CD8-positive, alpha-beta memory T cell (primary cell): ENCODE measurements around the gene MINDY1. TPM values are rescaled to one million over a fixed set of nuclear protein-coding genes. Genes with fewer than 3 reads are reported as not detected.

Experiments used
- CTCF ChIA-PET: fragments of 350-600 bp; sonication (Branson Sonifier 250); formaldehyde crosslinking; loops from one replicate; lab custom pipeline; 2021; ENCODE audit warnings: antibody characterized with exemption; lab: Charles Lee
- POLR2A ChIA-PET: fragments of 350-600 bp; sonication (Branson Sonifier 250); formaldehyde crosslinking; loops from one replicate; lab custom pipeline; 2021; ENCODE audit warnings: antibody characterized with exemption; lab: Charles Lee
- DNase-seq, 5 donors: peaks; one replicate each; pipeline versions ENCODE4 v3.0.0 to v3.0.0-alpha.2; 2020 to 2022; ENCODE audit warnings: mixed read lengths in 1 of 5
- H3K27ac ChIP-seq: one replicate; pipeline ENCODE4 v1.7.0; 2013; ENCODE audit warnings: low read depth, mild to moderate bottlenecking, low read length, moderate library complexity
- H3K27me3 ChIP-seq: 2 replicates; pipeline ENCODE4 v1.7.0; 2013; ENCODE audit warnings: low read length, mild to moderate bottlenecking; ENCODE audit not compliant: insufficient read depth, poor library complexity, severe bottlenecking
- H3K36me3 ChIP-seq: 2 replicates; pipeline ENCODE4 v1.7.0; 2013; ENCODE audit warnings: mild to moderate bottlenecking, low read length, moderate library complexity; ENCODE audit not compliant: insufficient read depth
- H3K4me1 ChIP-seq: 2 replicates; pipeline ENCODE4 v1.7.0; 2013; ENCODE audit warnings: mild to moderate bottlenecking, low read length, moderate library complexity; ENCODE audit not compliant: insufficient read depth
- H3K4me3 ChIP-seq: 2 replicates; pipeline ENCODE4 v1.7.0; 2013; ENCODE audit warnings: mild to moderate bottlenecking, low read length
- H3K9me3 ChIP-seq: 2 replicates; pipeline ENCODE4 v1.7.0; 2013; ENCODE audit warnings: mild to moderate bottlenecking, low read length
- H3K27ac Mint-ChIP-seq, 8 donors: one replicate each; pipeline ENCODE4 v1.8.0; 2020 to 2021; ENCODE audit warnings: mixed read lengths in 8 of 8, mild to moderate bottlenecking in 6 of 8, inconsistent platforms in 3 of 8, moderate library complexity in 3 of 8
- H3K27me3 Mint-ChIP-seq, 2 donors: one replicate each; pipeline ENCODE4 v1.8.0; 2020 to 2021; ENCODE audit warnings: mixed read lengths in 2 of 2, mild to moderate bottlenecking in 1 of 2, moderate library complexity in 1 of 2
- H3K36me3 Mint-ChIP-seq, 3 donors: one replicate each; pipeline ENCODE4 v1.8.0; 2020 to 2021; ENCODE audit warnings: mixed read lengths in 3 of 3, inconsistent platforms in 1 of 3, mild to moderate bottlenecking in 1 of 3
- H3K4me1 Mint-ChIP-seq, 3 donors: one replicate each; pipeline ENCODE4 v1.8.0; 2020 to 2021; ENCODE audit warnings: mixed read lengths in 3 of 3, inconsistent platforms in 1 of 3, mild to moderate bottlenecking in 1 of 3
- H3K4me3 Mint-ChIP-seq, 7 donors: one replicate each; pipeline ENCODE4 v1.8.0; 2020 to 2021; ENCODE audit warnings: mixed read lengths in 7 of 7, mild to moderate bottlenecking in 6 of 7, moderate library complexity in 4 of 7, inconsistent platforms in 2 of 7
- H3K9me3 Mint-ChIP-seq, 5 donors: one replicate each; pipeline ENCODE4 v1.8.0; 2020 to 2022; ENCODE audit warnings: mixed read lengths in 5 of 5, mild to moderate bottlenecking in 3 of 5, moderate library complexity in 2 of 5, inconsistent platforms in 1 of 5
- polyA plus RNA-seq: library from polyadenylated mRNA; unstranded; fragments of 300-500 nt; fragmentation: Illumina TruSeq; gene quantifications from one replicate; pipeline ENCODE4 v1.2.3, GENCODE V29; 2021
- total RNA-seq, 2 experiments: library from RNA; stranded (reverse); gene quantifications; one replicate each; pipeline ENCODE4 v1.2.3, GENCODE V29; 2021

The MINDY1 gene
- total and polyA plus RNA-seq, 3 experiments from 2014 or later, result 1.8 to 6.3 (median 5.7) TPM

DNA sequence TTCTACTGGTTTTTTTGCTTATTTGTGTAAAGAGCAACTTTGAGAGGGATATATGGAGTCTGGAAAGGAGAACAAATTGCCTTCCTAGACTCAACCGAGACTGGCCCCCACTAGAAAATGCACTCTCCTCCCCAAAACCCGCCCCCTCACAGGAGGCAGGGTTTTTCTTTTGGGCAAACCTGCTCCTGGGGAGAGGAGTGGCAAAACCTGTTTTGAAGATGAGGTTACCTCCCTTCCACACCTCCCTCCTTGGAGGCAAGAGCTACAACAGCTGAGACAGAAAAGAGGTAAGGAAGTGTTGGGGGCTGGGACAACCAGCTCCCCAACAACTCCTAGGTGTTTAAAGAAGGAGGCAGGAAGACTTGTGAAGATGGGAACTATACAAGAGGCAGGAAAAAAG lies 29.7 kb upstream of the MINDY1 start, which contains the start of gene BNIPL:
BNIPL (plus strand) TSS at position 231 of the 400 bp plus-strand sequence; CDS start at position 371, 140 bp downstream.
- H3K27me3 ChIP-seq, result no peaks in the 10 kb centered on the region
- Mint-ChIP-seq H3K36me3 (peaks cover 0 to 26% (median 13%) of the 10 kb centered on the region in 3 donors), H3K9me3 (no peaks in the 10 kb centered on the region), H3K4me1 (peaks cover 0 to 6% (median 4%) of the 10 kb centered on the region in 3 donors), H3K4me3 (no peak within 1 kb of the TSS), H3K27me3 (no peaks in the 10 kb centered on the region), H3K27ac (peak within 1 kb of the TSS in 6 of 8 donors; percentile 59 to 90 (median 76))
- no peaks in the 10 kb centered on the region for H3K9me3 ChIP-seq
- peaks cover 12% of the 10 kb centered on the region for H3K36me3 ChIP-seq
- no peak within 1 kb of the TSS for H3K4me3 ChIP-seq
- POLR2A ChIA-PET, result interaction anchor here (0.7 kb wide), 1 partner anchor 33 kb away, joined by 6 read pairs; no protein-coding TSS in a partner anchor
- no peak for DNase-seq
- H3K27ac ChIP-seq, result no peak within 1 kb of the TSS
- no peaks in the 10 kb centered on the region for H3K4me1 ChIP-seq
- CTCF ChIA-PET, result interaction anchor here (1.2 to 2.0 kb wide), 2 partner anchors 11 to 23 kb away, joined by 4 to 6 read pairs; partner anchors contain the start of genes CDC42SE1 and MLLT11

DNA sequence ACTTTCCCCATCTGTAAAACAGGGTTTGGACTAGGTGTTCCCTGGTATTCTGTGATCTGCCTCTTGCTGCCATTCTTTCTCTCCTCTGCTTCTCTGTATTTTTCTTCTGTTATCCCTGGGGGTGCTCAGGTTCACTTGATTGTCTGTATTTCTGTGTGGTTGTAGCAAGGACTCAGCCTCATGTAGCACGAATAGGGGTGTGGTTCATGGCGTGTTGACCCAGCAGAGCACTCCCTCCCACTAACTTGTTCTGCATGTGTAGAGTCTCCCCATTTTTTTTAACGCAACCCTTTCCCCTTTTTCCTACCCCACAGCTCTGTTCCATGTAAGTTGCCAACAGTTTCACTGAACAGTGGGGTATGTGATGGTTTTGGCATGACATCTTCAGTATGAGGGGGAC lies 28.5 kb upstream of the MINDY1 start:
- H3K4me1 ChIP-seq, result no peaks in the 10 kb centered on the region
- Mint-ChIP-seq H3K4me3 (no peak overlapping the region), H3K4me1 (peaks cover 0 to 6% (median 4%) of the 10 kb centered on the region in 3 donors), H3K9me3 (no peaks in the 10 kb centered on the region), H3K27me3 (no peaks in the 10 kb centered on the region), H3K27ac (peak overlapping the region in 5 of 8 donors; percentile 2 to 80 (median 59)), H3K36me3 (peaks cover 0 to 37% (median 16%) of the 10 kb centered on the region in 3 donors)
- H3K4me3 ChIP-seq, result no peak overlapping the region
- no peaks in the 10 kb centered on the region for H3K9me3 ChIP-seq
- ChIA-PET POLR2A (no interaction called here), CTCF (no interaction called here)
- peaks cover 16% of the 10 kb centered on the region for H3K36me3 ChIP-seq
- no peak overlapping the region for H3K27ac ChIP-seq
- DNase-seq, result no peak
- H3K27me3 ChIP-seq, result no peaks in the 10 kb centered on the region

DNA sequence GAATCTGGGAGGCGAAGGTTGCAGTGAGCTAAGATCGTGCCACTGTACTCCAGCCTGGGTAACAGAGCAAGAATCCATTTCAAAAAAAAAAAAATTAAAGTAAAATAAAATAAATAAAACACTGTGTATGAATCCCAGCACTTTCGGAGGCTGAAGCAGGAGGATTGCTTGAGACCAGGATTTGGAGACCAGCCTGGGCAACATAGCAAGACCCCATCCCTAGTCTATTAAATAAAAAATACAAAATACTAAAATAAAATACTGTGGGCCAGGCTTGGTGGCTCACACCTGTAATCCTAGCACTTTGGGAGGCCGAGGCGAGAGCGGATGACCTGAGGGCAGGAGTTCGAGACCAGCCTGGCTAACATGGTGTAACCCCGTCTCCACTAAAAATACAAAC lies 25.5 kb upstream of the MINDY1 start:
- Histone ChIP-seq H3K27ac (no peak overlapping the region), H3K4me1 (no peaks in the 10 kb centered on the region), H3K9me3 (no peaks in the 10 kb centered on the region), H3K4me3 (no peak overlapping the region), H3K27me3 (no peaks in the 10 kb centered on the region), H3K36me3 (peaks cover 26% of the 10 kb centered on the region)
- Mint-ChIP-seq H3K4me3 (no peak overlapping the region), H3K36me3 (peaks cover 5 to 60% (median 26%) of the 10 kb centered on the region in 3 donors), H3K27me3 (no peaks in the 10 kb centered on the region), H3K27ac (no peak overlapping the region), H3K9me3 (no peaks in the 10 kb centered on the region), H3K4me1 (peaks cover 0 to 6% (median 2%) of the 10 kb centered on the region in 3 donors)
- POLR2A ChIA-PET, result interaction anchor here (0.7 kb wide), 1 partner anchor 77 kb away, joined by 4 read pairs; no protein-coding TSS in a partner anchor
- DNase-seq, result no peak
- CTCF ChIA-PET, result interaction anchor here (1.0 to 1.6 kb wide), 2 partner anchors 16 to 68 kb away, joined by 3 to 7 read pairs; partner anchors contain the start of gene C1orf56

DNA sequence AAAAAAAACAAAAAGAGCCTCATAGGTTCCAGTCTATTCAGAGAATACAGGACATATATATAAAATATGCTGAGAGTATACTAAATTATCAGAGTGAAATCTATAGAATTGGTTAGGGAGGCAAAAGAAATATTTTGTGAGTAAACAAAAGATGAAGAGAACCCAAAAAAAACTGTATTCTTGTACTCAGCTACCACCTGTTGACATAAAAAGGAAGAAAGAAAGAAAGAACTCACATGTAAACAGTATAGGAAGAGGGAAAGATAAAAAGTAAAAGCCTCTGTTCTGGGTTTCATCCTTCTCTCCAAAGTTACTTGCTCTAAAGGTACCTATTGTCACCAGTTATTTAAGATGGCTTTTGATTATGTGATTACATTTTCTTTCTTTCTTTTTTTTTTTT lies 19.8 kb upstream of the MINDY1 start:
- peak overlapping the region in 2 of 8 donors; percentile 63 to 78 for H3K27ac Mint-ChIP-seq

DNA sequence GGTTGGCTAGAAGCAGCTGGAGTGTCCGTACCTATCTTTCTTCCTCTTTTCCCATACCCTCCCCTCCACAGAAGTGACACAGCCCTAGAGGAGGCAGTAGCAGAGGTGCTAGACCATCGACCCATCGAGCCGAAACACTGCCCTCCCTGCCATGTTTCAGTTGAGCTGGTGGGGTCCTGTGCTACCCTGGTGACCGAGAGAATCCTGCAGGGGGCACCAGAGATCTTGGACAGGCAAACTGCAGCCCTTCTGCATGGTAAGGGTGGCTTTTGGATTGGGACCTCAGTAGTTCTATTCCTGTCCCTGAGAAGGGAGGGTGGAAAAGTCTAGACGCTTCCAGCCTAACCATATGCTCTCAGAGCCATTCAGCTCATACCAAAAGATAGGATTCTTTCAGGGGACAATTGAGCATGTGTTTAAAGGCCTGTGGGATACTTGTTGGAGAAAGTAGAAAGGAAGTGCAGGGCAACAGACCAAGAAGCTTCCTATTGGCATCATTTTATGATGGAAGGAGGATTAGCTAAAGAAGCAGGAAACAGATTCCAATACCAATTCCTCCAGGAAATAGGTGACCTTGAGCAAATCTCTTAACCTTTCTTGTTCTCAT lies 17.9 kb upstream of the MINDY1 start:
- no peak overlapping the region for H3K27ac ChIP-seq
- H3K4me3 ChIP-seq, result no peak overlapping the region
- ChIA-PET POLR2A (interaction anchor here (0.7 to 1.6 kb wide), 3 partner anchors 35 to 302 kb away, joined by 3 to 6 read pairs (median 3); partner anchors contain the start of genes CDC42SE1 and MLLT11), CTCF (interaction anchor here (1.0 to 3.6 kb wide), 27 partner anchors 9 to 227 kb away, joined by 3 to 60 read pairs (median 7); partner anchors contain the start of genes BNIPL, C1orf56, CDC42SE1 and GABPB2)
- H3K36me3 ChIP-seq, result peaks cover 12% of the 10 kb centered on the region
- Mint-ChIP-seq H3K4me1 (peaks cover 6 to 7% (median 7%) of the 10 kb centered on the region in 3 donors), H3K9me3 (no peaks in the 10 kb centered on the region), H3K36me3 (peaks cover 5 to 58% (median 25%) of the 10 kb centered on the region in 3 donors), H3K4me3 (peak overlapping the region in 3 of 7 donors; percentile 28 to 72 (median 43)), H3K27ac (peak overlapping the region; percentile 11 to 90 (median 73)), H3K27me3 (no peaks in the 10 kb centered on the region)
- H3K9me3 ChIP-seq, result no peaks in the 10 kb centered on the region
- peaks cover 7% of the 10 kb centered on the region for H3K4me1 ChIP-seq
- DNase-seq, result peak; percentile 77 to 90 (median 83)
- no peaks in the 10 kb centered on the region for H3K27me3 ChIP-seq

More for the DNA sequence above, 19.8 kb upstream of the MINDY1 start:
- H3K4me3 Mint-ChIP-seq, result no peak overlapping the region
- Histone ChIP-seq H3K27ac (no peak overlapping the region), H3K9me3 (no peaks in the 10 kb centered on the region), H3K36me3 (peaks cover 16% of the 10 kb centered on the region), H3K4me1 (peaks cover 7% of the 10 kb centered on the region), H3K27me3 (no peaks in the 10 kb centered on the region), H3K4me3 (no peak overlapping the region)
- H3K36me3 Mint-ChIP-seq, result peaks cover 5 to 70% (median 31%) of the 10 kb centered on the region in 3 donors
- ChIA-PET POLR2A (interaction anchor here (0.7 kb wide), 1 partner anchor 49 kb away, joined by 3 read pairs; no protein-coding TSS in a partner anchor), CTCF (interaction anchor here (3.0 to 3.6 kb wide), 4 partner anchors 21 to 130 kb away, joined by 33 to 60 read pairs (median 50); partner anchors contain the start of genes C1orf56, CDC42SE1, MLLT11 and TNFAIP8L2)
- no peak for DNase-seq
- H3K4me1 Mint-ChIP-seq, result peaks cover 6 to 7% (median 7%) of the 10 kb centered on the region in 3 donors
- H3K9me3 Mint-ChIP-seq, result no peaks in the 10 kb centered on the region
- no peaks in the 10 kb centered on the region for H3K27me3 Mint-ChIP-seq

DNA sequence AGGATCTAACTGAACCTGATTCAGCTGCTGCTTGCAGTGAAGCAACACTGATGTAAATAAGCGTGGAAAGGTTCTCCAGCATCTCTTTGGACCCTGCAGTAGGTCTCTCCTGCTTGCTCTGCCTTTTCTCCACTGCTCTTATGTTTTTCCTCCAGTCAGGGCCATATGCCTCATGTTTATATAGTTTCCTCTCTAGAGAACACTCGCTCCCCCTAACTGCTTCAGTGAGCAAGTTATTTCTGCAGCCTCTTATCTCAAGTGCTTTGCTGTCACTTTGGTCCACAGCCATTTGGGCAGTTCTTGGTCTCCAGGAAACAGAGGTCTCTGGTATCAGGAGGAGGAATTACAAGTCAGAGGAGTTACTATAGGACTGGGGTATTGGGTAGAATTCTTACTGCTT lies 6.8 kb upstream of the MINDY1 start:
- H3K4me3 Mint-ChIP-seq, result peak overlapping the region in 1 of 7 donors; percentile 45
- H3K36me3 Mint-ChIP-seq, result peaks cover 0 to 47% (median 6%) of the 10 kb centered on the region in 3 donors
- H3K27me3 ChIP-seq, result no peaks in the 10 kb centered on the region
- H3K9me3 ChIP-seq, result no peaks in the 10 kb centered on the region
- H3K27ac Mint-ChIP-seq, result peak overlapping the region in 3 of 8 donors; percentile 35 to 51 (median 41)
- POLR2A ChIA-PET, result no interaction called here
- no peak overlapping the region for H3K4me3 ChIP-seq
- peaks cover 32 to 47% (median 46%) of the 10 kb centered on the region in 3 donors for H3K4me1 Mint-ChIP-seq
- H3K36me3 ChIP-seq, result peaks cover 8% of the 10 kb centered on the region
- peaks cover 27% of the 10 kb centered on the region for H3K4me1 ChIP-seq
- no peak overlapping the region for H3K27ac ChIP-seq
- no peaks in the 10 kb centered on the region for H3K27me3 Mint-ChIP-seq
- CTCF ChIA-PET, result no interaction called here
- no peaks in the 10 kb centered on the region for H3K9me3 Mint-ChIP-seq
- no peak for DNase-seq

DNA sequence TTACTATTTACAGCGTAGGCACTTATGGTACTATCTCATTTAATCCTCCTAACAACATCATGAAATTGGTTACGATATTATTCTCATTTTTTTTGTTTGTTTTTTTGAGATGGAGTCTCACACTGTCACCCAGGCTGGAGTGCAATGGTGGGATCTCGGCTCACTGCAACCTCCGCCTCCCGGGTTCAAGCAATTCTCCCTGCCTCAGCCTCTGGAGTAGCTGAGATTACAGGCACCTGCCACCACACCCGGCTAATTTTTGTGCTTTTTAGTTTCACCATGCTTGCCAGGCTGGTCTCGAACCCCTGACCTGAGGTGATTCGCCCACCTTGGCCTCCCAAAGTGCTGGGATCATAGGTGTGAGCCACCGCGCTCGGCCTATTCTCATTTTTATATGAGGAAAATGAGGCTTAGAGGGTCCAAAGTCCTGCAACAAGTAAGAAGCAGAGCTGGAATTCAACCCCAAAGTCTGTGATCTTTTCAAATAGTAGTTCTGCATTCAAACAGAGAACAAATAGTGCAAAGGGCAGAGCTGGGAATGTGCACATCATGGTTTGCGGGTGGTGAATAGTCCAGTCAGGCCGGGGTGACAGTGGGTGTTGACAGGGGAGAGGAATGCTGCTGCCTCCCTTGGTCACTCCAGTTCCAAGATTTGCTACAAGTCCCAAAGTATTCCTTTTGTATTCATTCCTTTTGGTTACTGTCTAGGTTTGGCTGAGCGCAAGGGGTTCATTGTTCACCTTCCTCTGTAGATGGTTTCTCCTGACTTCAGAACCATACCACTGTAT lies 6.2 kb upstream of the MINDY1 start:
- POLR2A ChIA-PET, result no interaction called here
- CTCF ChIA-PET, result interaction anchor here (1.6 kb wide), 1 partner anchor 12 kb away, joined by 7 read pairs; no protein-coding TSS in a partner anchor

More for the DNA sequence above, 6.2 kb upstream of the MINDY1 start:
- H3K9me3 Mint-ChIP-seq, result no peaks in the 10 kb centered on the region
- Histone ChIP-seq H3K27ac (no peak overlapping the region), H3K9me3 (no peaks in the 10 kb centered on the region), H3K27me3 (no peaks in the 10 kb centered on the region), H3K36me3 (peaks cover 2% of the 10 kb centered on the region), H3K4me3 (no peak overlapping the region), H3K4me1 (peaks cover 28% of the 10 kb centered on the region)
- DNase-seq, result no peak
- peak overlapping the region in 5 of 8 donors; percentile 10 to 51 (median 36) for H3K27ac Mint-ChIP-seq
- H3K4me3 Mint-ChIP-seq, result peak overlapping the region in 1 of 7 donors; percentile 45
- H3K36me3 Mint-ChIP-seq, result peaks cover 0 to 44% (median 4%) of the 10 kb centered on the region in 3 donors
- H3K27me3 Mint-ChIP-seq, result no peaks in the 10 kb centered on the region
- peaks cover 36 to 53% (median 53%) of the 10 kb centered on the region in 3 donors for H3K4me1 Mint-ChIP-seq
